OCI-LY1 (cell line): ENCODE measurements around the gene RPL36.

Source experiments
- H2AFZ ChIP-seq: fragments of 200-600 bp; sonication (generic), shearing (Covaris generic); 2 replicates; pipeline ENCODE4 v1.6.0; 2014; ENCODE audit warnings: antibody characterized with exemption, mild to moderate bottlenecking, low read length
- H3F3A ChIP-seq: fragments of 200-600 bp; sonication (generic), shearing (Covaris generic); 2 replicates; pipeline ENCODE4 v1.6.0; 2014; ENCODE audit warnings: mild to moderate bottlenecking, antibody characterized with exemption, low read length, moderate library complexity; ENCODE audit not compliant: insufficient read depth
- H3K27ac ChIP-seq: fragments of 200-600 bp; sonication (generic); 2 replicates; pipeline ENCODE4 v1.5.1; 2014; ENCODE audit warnings: low read length, mixed run types, mild to moderate bottlenecking, low read depth; ENCODE audit not compliant: poor library complexity, severe bottlenecking
- H3K27me3 ChIP-seq: fragments of 200-600 bp; sonication (generic); 2 replicates; pipeline ENCODE4 v1.6.0; 2014; ENCODE audit warnings: antibody characterized with exemption, mild to moderate bottlenecking, low read length, moderate library complexity; ENCODE audit not compliant: insufficient read depth
- H3K36me3 ChIP-seq: fragments of 200-600 bp; sonication (generic); 2 replicates; pipeline ENCODE4 v1.6.1; 2014; ENCODE audit warnings: mild to moderate bottlenecking, antibody characterized with exemption, low read length, moderate library complexity, mixed read lengths; ENCODE audit not compliant: insufficient read depth
- H3K4me1 ChIP-seq: fragments of 200-600 bp; sonication (generic); 2 replicates; pipeline ENCODE4 v1.5.1; 2014; ENCODE audit warnings: mild to moderate bottlenecking, low read length, moderate library complexity; ENCODE audit not compliant: insufficient read depth, severe bottlenecking
- H3K4me2 ChIP-seq: fragments of 200-600 bp; sonication (generic), shearing (Covaris generic); 2 replicates; pipeline ENCODE4 v1.6.1; 2014; ENCODE audit warnings: low read length
- H3K4me3 ChIP-seq: fragments of 200-600 bp; sonication (generic); 2 replicates; pipeline ENCODE4 v1.5.1; 2014; ENCODE audit warnings: low read length, low read depth, mild to moderate bottlenecking, mixed read lengths; ENCODE audit not compliant: poor library complexity, severe bottlenecking
- H3K79me2 ChIP-seq: fragments of 200-600 bp; shearing (Covaris generic); 2 replicates; pipeline ENCODE4 v1.6.1; 2016; ENCODE audit warnings: mixed run types, low read length, mixed read lengths; ENCODE audit not compliant: insufficient read depth
- H3K9ac ChIP-seq: fragments of 200-600 bp; sonication (generic), shearing (Covaris generic); 2 replicates; pipeline ENCODE4 v1.6.1; 2014; ENCODE audit warnings: mild to moderate bottlenecking, low read length, mixed read lengths
- H3K9me2 ChIP-seq: fragments of 200-600 bp; sonication (generic), shearing (Covaris generic); 2 replicates; pipeline ENCODE4 v1.6.1; 2014; ENCODE audit warnings: low read depth, mild to moderate bottlenecking, low read length, mixed read lengths
- H3K9me3 ChIP-seq: fragments of 200-600 bp; shearing (Covaris generic); 2 replicates; pipeline ENCODE4 v1.6.1; 2014; ENCODE audit warnings: low read length, mixed read lengths
- H4K20me1 ChIP-seq: fragments of 200-600 bp; sonication (generic), shearing (Covaris generic); 2 replicates; pipeline ENCODE4 v1.6.0; 2016; ENCODE audit warnings: mild to moderate bottlenecking, low read length; ENCODE audit not compliant: insufficient read depth
- EZH2 ChIP-seq: fragments of 200-600 bp; sonication (generic), shearing (Covaris generic); IDR thresholded peaks from 2 replicates; pipeline ENCODE4 v1.8.0; 2017; ENCODE audit warnings: borderline replicate concordance, mixed run types, mild to moderate bottlenecking, antibody characterized with exemption, low read length, moderate library complexity, mixed read lengths
- TF ChIP-seq, protein P1 (sequence below): fragments of 200-600 bp; sonication (generic), shearing (Covaris generic); IDR thresholded peaks from 2 replicates; pipeline ENCODE4 v1.5.1; 2017; ENCODE audit warnings: mild to moderate bottlenecking, antibody characterized with exemption, low read length, moderate library complexity, mixed read lengths

Gene RPL36

DNA sequence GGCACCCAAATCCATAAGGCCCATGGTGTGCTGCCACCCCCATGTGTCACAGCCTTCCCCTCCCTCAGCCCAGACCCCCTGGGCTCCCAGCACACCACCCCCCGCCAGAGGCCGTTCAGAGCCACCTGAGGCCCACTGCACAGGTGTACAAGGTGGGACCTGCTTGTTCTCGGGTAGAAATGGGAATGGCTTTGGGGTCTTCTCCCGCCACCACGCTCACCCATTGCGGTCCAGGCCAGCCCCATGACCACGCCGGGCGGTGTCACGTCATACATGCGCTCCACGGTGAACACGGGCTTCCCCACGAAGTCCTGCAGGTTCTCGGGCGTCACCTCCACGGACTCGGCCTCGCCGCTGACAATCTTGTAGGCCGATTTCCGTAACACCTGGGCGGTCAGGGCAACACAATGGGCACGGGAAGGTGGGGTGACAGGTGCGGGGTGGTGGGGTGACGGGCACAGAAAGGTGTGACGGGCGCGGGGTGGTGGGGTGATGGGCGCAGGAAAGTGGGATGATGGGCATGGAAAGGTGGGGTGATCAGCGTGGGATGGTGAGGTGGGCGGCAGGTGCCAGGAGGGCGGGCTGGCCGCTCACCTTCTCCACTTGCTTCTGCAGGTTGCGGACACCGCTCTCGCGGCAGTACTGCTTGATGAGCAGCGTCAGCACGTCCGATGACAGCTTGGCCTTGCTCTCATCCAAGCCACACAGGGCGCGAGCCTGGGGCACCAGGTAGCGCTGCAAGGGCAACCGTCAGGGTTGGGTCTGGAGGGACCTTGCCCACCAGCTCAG is 4.3 kb downstream of the RPL36 start:
- H3F3A ChIP-seq, result no peaks in the 10 kb centered on the region
- no peak overlapping the region for H2AFZ ChIP-seq
- no peaks in the 10 kb centered on the region for H4K20me1 ChIP-seq
- peaks cover 32% of the 10 kb centered on the region for H3K79me2 ChIP-seq
- H3K4me1 ChIP-seq, result peaks cover 48% of the 10 kb centered on the region
- H3K36me3 ChIP-seq, result peaks cover 84% of the 10 kb centered on the region
- no peak overlapping the region for H3K27ac ChIP-seq
- peak overlapping the region; percentile 18; the same call in 1 of the 2 replicates for H3K4me2 ChIP-seq
- no peak overlapping the region for H3K9ac ChIP-seq
- H3K27me3 ChIP-seq, result no peaks in the 10 kb centered on the region
- H3K9me3 ChIP-seq, result no peaks in the 10 kb centered on the region
- no peak overlapping the region for H3K4me3 ChIP-seq
- no peaks in the 10 kb centered on the region for H3K9me2 ChIP-seq
- TF ChIP-seq, protein P1, sequence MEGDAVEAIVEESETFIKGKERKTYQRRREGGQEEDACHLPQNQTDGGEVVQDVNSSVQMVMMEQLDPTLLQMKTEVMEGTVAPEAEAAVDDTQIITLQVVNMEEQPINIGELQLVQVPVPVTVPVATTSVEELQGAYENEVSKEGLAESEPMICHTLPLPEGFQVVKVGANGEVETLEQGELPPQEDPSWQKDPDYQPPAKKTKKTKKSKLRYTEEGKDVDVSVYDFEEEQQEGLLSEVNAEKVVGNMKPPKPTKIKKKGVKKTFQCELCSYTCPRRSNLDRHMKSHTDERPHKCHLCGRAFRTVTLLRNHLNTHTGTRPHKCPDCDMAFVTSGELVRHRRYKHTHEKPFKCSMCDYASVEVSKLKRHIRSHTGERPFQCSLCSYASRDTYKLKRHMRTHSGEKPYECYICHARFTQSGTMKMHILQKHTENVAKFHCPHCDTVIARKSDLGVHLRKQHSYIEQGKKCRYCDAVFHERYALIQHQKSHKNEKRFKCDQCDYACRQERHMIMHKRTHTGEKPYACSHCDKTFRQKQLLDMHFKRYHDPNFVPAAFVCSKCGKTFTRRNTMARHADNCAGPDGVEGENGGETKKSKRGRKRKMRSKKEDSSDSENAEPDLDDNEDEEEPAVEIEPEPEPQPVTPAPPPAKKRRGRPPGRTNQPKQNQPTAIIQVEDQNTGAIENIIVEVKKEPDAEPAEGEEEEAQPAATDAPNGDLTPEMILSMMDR, result no peak
- no peak for TF ChIP-seq EZH2

DNA sequence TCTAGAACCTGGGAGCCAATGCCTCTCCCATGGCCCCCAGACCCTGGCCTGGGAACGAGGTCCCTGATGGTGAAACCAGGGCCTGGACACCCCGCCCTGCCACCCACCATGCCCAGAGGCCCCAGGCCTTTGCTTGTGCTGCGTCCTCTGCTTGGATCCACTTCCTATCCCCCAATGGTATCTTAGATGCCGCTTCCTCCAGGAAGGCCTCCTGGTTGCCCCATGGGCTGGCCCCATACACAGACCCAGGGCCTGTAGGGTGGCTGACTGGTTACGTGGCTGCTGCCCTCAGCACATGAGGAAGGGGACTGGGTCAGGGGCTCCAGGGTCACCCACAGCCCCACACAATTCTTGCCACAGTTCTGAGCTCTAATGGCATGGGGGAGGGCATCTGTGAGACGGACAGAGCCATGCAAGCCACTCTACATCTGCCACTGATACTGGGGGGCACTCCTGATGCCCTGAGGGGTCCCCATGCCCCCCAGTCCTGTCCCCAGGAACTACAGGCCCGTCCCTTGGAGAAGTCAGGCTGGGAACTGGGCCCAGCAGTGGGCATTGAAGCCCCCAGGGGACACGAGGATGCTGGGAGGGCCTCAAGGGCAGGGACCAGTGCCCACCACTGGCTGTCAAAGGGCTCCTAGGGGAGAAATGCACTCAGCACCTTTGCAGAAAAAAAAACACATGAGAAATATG is 5.0 kb downstream of the RPL36 start:
- H3K79me2 ChIP-seq, result peaks cover 32% of the 10 kb centered on the region
- H3K36me3 ChIP-seq, result peaks cover 86% of the 10 kb centered on the region

DNA sequence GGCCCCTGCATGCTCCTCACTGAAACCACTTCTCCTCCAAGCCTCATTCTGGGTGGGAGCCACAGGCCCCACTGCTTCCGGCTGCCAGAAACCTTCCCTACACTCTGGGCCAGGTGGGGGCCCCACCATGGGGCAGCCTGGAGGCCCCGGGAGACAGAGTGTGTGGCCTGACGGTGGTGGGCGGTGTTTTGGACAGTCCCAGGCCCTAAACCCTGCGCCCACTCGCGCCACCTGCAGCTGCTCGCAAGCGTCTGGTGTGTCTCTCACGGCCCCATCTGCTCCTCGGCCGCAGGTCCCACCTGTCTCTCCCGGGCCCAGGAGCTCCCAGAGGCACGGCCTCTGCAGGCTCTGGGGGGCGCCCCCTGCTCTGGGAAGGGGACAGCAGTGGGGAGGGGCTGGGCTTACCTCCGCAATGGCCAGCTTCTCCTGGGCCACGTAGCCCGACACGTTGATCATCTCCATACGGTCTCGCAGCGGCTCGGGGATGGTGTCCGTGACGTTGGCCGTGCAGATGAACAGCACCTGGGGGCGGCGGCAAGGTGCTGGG is 5.6 kb downstream of the RPL36 start:
- H3F3A ChIP-seq, result no peaks in the 10 kb centered on the region

More for the DNA sequence above, 5.0 kb downstream of the RPL36 start:
- Histone ChIP-seq H2AFZ (no peak overlapping the region), H3K27me3 (no peaks in the 10 kb centered on the region), H3K4me3 (no peak overlapping the region), H3F3A (no peaks in the 10 kb centered on the region), H3K9me2 (no peaks in the 10 kb centered on the region), H3K9ac (no peak overlapping the region; the same call in 1 of the 2 replicates), H4K20me1 (no peaks in the 10 kb centered on the region), H3K9me3 (no peaks in the 10 kb centered on the region), H3K27ac (peak overlapping the region; percentile 73), H3K4me2 (no peak overlapping the region; the same call in 1 of the 2 replicates), H3K4me1 (peaks cover 51% of the 10 kb centered on the region)
- no peak for TF ChIP-seq EZH2

More for the DNA sequence above, 5.6 kb downstream of the RPL36 start:
- peaks cover 88% of the 10 kb centered on the region for H3K36me3 ChIP-seq
- peak overlapping the region; percentile 73 for H3K27ac ChIP-seq
- H3K9me3 ChIP-seq, result no peaks in the 10 kb centered on the region
- no peak overlapping the region for H2AFZ ChIP-seq
- H3K9me2 ChIP-seq, result no peaks in the 10 kb centered on the region
- H3K4me1 ChIP-seq, result peaks cover 51% of the 10 kb centered on the region
- no peak overlapping the region for H3K4me3 ChIP-seq
- no peaks in the 10 kb centered on the region for H4K20me1 ChIP-seq
- TF ChIP-seq, protein P1, result no peak
- TF ChIP-seq EZH2, result no peak
- peaks cover 26% of the 10 kb centered on the region for H3K79me2 ChIP-seq
- H3K27me3 ChIP-seq, result no peaks in the 10 kb centered on the region
- H3K4me2 ChIP-seq, result no peak overlapping the region
- no peak overlapping the region; the same call in 1 of the 2 replicates for H3K9ac ChIP-seq
